ENCODE results near the gene INPP5A.

DNA sequence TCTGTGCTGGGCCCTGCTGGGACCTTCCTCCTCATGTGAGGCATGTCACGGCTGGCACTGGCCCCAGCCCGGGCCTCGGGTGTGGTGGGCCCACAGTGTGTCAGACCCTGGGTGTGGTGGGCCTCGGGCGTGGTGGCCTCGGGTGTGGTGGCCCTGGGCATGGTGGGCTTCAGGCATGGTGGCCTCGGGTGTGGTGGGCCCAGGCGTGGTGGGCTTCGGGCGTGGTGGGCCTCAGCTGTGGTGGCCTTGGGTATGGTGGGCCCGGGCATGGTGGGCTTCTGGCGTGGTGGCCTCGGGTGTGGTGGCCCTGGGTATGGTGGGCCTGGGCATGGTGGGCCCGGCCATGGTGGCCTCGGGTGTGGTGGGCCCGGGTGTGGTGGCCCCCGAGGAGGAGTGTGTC lies 207.9 kb downstream of the INPP5A start:
- TF ChIP-seq, protein P1, sequence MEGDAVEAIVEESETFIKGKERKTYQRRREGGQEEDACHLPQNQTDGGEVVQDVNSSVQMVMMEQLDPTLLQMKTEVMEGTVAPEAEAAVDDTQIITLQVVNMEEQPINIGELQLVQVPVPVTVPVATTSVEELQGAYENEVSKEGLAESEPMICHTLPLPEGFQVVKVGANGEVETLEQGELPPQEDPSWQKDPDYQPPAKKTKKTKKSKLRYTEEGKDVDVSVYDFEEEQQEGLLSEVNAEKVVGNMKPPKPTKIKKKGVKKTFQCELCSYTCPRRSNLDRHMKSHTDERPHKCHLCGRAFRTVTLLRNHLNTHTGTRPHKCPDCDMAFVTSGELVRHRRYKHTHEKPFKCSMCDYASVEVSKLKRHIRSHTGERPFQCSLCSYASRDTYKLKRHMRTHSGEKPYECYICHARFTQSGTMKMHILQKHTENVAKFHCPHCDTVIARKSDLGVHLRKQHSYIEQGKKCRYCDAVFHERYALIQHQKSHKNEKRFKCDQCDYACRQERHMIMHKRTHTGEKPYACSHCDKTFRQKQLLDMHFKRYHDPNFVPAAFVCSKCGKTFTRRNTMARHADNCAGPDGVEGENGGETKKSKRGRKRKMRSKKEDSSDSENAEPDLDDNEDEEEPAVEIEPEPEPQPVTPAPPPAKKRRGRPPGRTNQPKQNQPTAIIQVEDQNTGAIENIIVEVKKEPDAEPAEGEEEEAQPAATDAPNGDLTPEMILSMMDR (IDR thresholded peaks at IDR 0.05; ENCODE audit: insufficient read depth, low read length), result no peak
- no peak for TF ChIP-seq REST (IDR thresholded peaks at IDR 0.05; ENCODE audit: insufficient replicate concordance, low read depth)
- no peak for TF ChIP-seq POLR2AphosphoS5 (IDR thresholded peaks at IDR 0.05; ENCODE audit: low read depth)
- no peak for TF ChIP-seq GABPA (IDR thresholded peaks at IDR 0.05; ENCODE audit: low read depth)
- TF ChIP-seq SPI1 (IDR thresholded peaks at IDR 0.05; ENCODE audit: borderline replicate concordance, low read depth), result no peak
